Activated B cell treated with CpG ODN at 0.5 μM for 24 hours (primary cell): ENCODE results near the gene HCFC1. TPM values are rescaled to one million over a fixed set of nuclear protein-coding genes. Genes with fewer than 3 reads are reported as not detected.

Experiments
- ATAC-seq: fragments of 200-7000 bp; cut with Tn5 transposase; one replicate; pipeline ENCODE4 v1.10.0; 2021; ENCODE audit warnings: low read depth, mild to moderate bottlenecking, moderate library complexity
- CTCF ChIA-PET: fragments of 350-600 bp; sonication (Branson Sonifier 250); formaldehyde crosslinking; loops from one replicate; lab custom pipeline; 2021; ENCODE audit warnings: antibody characterized with exemption; lab: Charles Lee
- POLR2A ChIA-PET: fragments of 350-600 bp; sonication (Branson Sonifier 250); formaldehyde crosslinking; loops from one replicate; lab custom pipeline; 2021; ENCODE audit warnings: antibody characterized with exemption; lab: Charles Lee
- DNase-seq: peaks from one replicate; pipeline ENCODE4 v3.0.0; 2022
- H3K27ac Mint-ChIP-seq: one replicate; pipeline ENCODE4 v1.8.0; 2020; ENCODE audit warnings: mixed read lengths
- H3K27me3 Mint-ChIP-seq: one replicate; pipeline ENCODE4 v1.8.0; 2021; ENCODE audit warnings: mixed read lengths
- H3K36me3 Mint-ChIP-seq: one replicate; pipeline ENCODE4 v1.8.0; 2021; ENCODE audit warnings: low read depth, mixed read lengths
- H3K4me1 Mint-ChIP-seq: one replicate; pipeline ENCODE4 v1.8.0; 2021; ENCODE audit warnings: mixed read lengths
- H3K4me3 Mint-ChIP-seq: one replicate; pipeline ENCODE4 v1.8.0; 2020; ENCODE audit warnings: mild to moderate bottlenecking, mixed read lengths
- H3K9me3 Mint-ChIP-seq: one replicate; pipeline ENCODE4 v1.8.0; 2020; ENCODE audit warnings: mixed read lengths
- CTCF ChIP-seq: fragments of 200-600 bp; IDR thresholded peaks from one replicate; pipeline ENCODE4 v1.8.0; 2022; ENCODE audit warnings: antibody characterized with exemption, mild to moderate bottlenecking
- intact Hi-C: fragments of 100-400 bp; cut with micrococcal nuclease; formaldehyde crosslinking; loops from one replicate; pipeline ENCODE4 v1.15.1; 2024
- total RNA-seq: library from RNA; stranded (reverse); gene quantifications from 2 replicates; pipeline ENCODE4 v1.2.3, GENCODE V29; 2022

Gene HCFC1
- total RNA-seq, 1 donor from 2014 or later = 79.4 TPM

- CTCF ChIA-PET = interaction anchor here (1.0 to 7.7 kb wide), 2 partner anchors 21 to 895 kb away, joined by 3 to 146 read pairs; partner anchors contain the start of gene RENBP
- H3K4me3 Mint-ChIP-seq = peak overlapping the region; percentile 87
- peaks cover 18% of the 10 kb centered on the region for H3K36me3 Mint-ChIP-seq
- peak; percentile 64 for DNase-seq
- no peaks in the 10 kb centered on the region for H3K27me3 Mint-ChIP-seq
- intact Hi-C loops = loop anchor here (1.0 to 5.0 kb wide), 6 partner anchors 8 to 452 kb away; partner anchors contain the start of genes CCNQ, EMD, MECP2 and NAA10
- H3K4me1 Mint-ChIP-seq = peaks cover 54% of the 10 kb centered on the region
- ATAC-seq = peak; percentile 48
- peak overlapping the region; percentile 96 for H3K27ac Mint-ChIP-seq
- no peaks in the 10 kb centered on the region for H3K9me3 Mint-ChIP-seq
- TF ChIP-seq CTCF = no peak
- POLR2A ChIA-PET = interaction anchor here (0.5 to 10.3 kb wide), 23 partner anchors 16 to 748 kb away, joined by 3 to 305 read pairs (median 5); partner anchors contain the start of genes AVPR2, BCAP31, G6PD and HCFC1
Measured at GRCh38 chrX:153926858-153927671, 44.6 kb downstream of the HCFC1 start.

GRCh38 chrX:153926552-153926857 lies 45.1 kb downstream of the HCFC1 start:
- ChIA-PET CTCF (interaction anchor here (1.0 to 7.7 kb wide), 2 partner anchors 22 to 894 kb away, joined by 3 to 146 read pairs; partner anchors contain the start of gene RENBP), POLR2A (interaction anchor here (0.7 to 10.3 kb wide), 20 partner anchors 15 to 621 kb away, joined by 3 to 305 read pairs (median 6); partner anchors contain the start of genes AVPR2, BCAP31, G6PD and HCFC1)
- no peak for TF ChIP-seq CTCF
- Mint-ChIP-seq H3K4me1 (peaks cover 55% of the 10 kb centered on the region), H3K36me3 (peaks cover 12% of the 10 kb centered on the region), H3K27ac (peak overlapping the region; percentile 96), H3K4me3 (peak overlapping the region; percentile 87), H3K27me3 (no peaks in the 10 kb centered on the region), H3K9me3 (no peaks in the 10 kb centered on the region)
- DNase-seq (no peak), ATAC-seq (peak; percentile 1)
- intact Hi-C loops = loop anchor here (1.0 to 5.0 kb wide), 5 partner anchors 109 to 453 kb away; partner anchors contain the start of genes CCNQ, EMD and MECP2

DNA sequence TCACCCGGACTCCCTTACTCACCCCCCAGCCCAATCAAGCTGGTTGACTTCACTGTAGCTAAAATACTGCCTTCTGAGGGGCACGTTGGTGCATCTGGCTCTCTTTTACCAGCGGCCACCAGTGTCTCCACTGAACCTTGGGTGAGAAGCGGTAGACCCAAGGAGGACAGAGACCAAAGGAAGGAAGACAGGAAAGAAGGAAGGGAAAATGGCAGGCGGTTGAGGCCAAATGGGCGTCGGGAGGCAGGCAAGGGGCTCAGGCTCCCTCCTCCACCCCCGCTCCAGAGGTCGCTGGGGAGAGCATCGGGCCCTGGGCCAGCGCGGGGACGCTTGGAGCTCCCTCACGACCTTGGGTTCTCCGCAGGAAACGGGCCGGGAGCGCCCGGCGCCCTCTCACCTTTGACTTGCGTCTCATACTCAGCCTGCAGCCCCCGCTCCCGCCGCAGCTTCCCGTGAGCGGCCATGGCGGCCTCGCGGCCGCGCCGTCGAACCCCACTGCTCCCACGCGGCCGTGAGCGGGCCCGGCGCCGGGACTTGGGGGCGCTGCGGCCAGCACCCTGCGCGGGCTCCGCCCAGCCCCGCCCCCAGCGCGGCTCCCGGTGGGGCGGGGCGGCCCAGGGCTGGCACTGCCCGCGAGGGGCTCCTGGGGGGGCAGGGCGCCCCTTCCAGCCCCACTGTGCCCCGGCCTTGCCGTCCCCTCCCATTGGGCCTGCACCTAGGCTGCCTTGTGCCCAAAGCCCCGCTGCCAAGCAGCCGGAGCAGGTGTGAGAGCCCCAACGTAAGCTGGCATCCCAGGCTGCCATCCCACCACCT lies 45.7 kb downstream of the HCFC1 start, which contains the start of gene ARHGAP4:
Gene ARHGAP4 (minus strand): TSS at position 526 of the 813 bp plus-strand sequence. CDS start 62 bp downstream, at position 464.
- intact Hi-C loops = loop anchor here (1.0 to 5.0 kb wide), 6 partner anchors 25 to 453 kb away; partner anchors contain the start of genes CCNQ, EMD and MECP2
- Mint-ChIP-seq H3K9me3 (no peaks in the 10 kb centered on the region), H3K4me1 (peaks cover 55% of the 10 kb centered on the region), H3K27me3 (no peaks in the 10 kb centered on the region), H3K36me3 (peaks cover 9% of the 10 kb centered on the region), H3K27ac (peak within 1 kb of the TSS; percentile 97), H3K4me3 (peak within 1 kb of the TSS; percentile 92)
- DNase-seq (peak; percentile 48), ATAC-seq (peak; percentile 4)
- TF ChIP-seq CTCF = no peak
- ChIA-PET POLR2A (interaction anchor here (0.7 to 10.3 kb wide), 28 partner anchors 15 to 621 kb away, joined by 3 to 305 read pairs (median 4); partner anchors contain the start of genes AVPR2, BCAP31, FLNA and G6PD), CTCF (interaction anchor here (0.8 to 7.7 kb wide), 3 partner anchors 22 to 894 kb away, joined by 3 to 146 read pairs (median 3); partner anchors contain the start of gene RENBP)

DNA sequence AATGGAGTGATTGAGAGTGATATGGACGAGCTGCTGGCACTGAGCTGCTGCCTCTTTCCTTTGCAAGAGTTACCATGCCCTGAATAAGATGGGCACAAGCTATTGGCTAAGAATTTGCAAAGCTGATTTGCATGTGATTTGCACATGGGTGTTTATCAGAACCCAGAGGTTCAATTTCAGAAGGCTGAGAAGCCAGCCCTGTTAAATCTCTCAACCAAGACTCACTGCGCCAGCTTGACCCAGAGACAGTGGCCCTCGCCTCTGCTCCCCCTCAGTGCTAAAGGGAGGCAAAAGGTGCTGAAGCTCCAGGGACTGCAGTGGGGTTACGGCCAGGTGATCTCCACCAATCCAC lies 46.3 kb downstream of the HCFC1 start:
- Mint-ChIP-seq H3K9me3 (no peaks in the 10 kb centered on the region), H3K27ac (peak overlapping the region; percentile 97), H3K4me1 (peaks cover 52% of the 10 kb centered on the region), H3K27me3 (no peaks in the 10 kb centered on the region), H3K4me3 (peak overlapping the region; percentile 92), H3K36me3 (peaks cover 7% of the 10 kb centered on the region)
- ATAC-seq (no peak), DNase-seq (no peak)
- intact Hi-C loops = loop anchor here (2.0 to 5.0 kb wide), 3 partner anchors 25 to 328 kb away; partner anchors contain the start of gene CCNQ
- ChIA-PET POLR2A (interaction anchor here (0.7 to 10.3 kb wide), 20 partner anchors 15 to 472 kb away, joined by 3 to 305 read pairs (median 4); partner anchors contain the start of genes AVPR2, FLNA, HCFC1 and IDH3G), CTCF (interaction anchor here (0.8 to 7.7 kb wide), 2 partner anchors 23 to 146 kb away, joined by 3 to 146 read pairs; partner anchors contain the start of gene RENBP)
- no peak for TF ChIP-seq CTCF
